C4-2B (cell line): ENCODE measurements around the gene GNAZ.

Experiments
- CTCF ChIP-seq: fragments of 450-650 bp; conservative IDR thresholded peaks from 2 replicates; pipeline ENCODE4 v1.5.1; 2017; ENCODE audit warnings: mild to moderate bottlenecking
- ZFX ChIP-seq: fragments of 450-650 bp; IDR thresholded peaks from 2 replicates; pipeline ENCODE4 v1.6.1; 2017

- no peak for TF ChIP-seq CTCF
- TF ChIP-seq ZFX = no peak
These were observed 38.7 kb downstream of the GNAZ start for GRCh38 chr22:23109079-23109347.
